NCI-H345 treated with DMSO at 0.1 percent for 48 hours (cell line): ENCODE data around the gene MAGEF1.

ENCODE experiments used
- DNase-seq: peaks from one replicate; lab custom pipeline; 2025; ENCODE audit not compliant: unreplicated experiment; lab: John Stamatoyannopoulos, UW

Gene MAGEF1, protein sequence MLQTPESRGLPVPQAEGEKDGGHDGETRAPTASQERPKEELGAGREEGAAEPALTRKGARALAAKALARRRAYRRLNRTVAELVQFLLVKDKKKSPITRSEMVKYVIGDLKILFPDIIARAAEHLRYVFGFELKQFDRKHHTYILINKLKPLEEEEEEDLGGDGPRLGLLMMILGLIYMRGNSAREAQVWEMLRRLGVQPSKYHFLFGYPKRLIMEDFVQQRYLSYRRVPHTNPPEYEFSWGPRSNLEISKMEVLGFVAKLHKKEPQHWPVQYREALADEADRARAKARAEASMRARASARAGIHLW

GRCh38 chr3:184711493-184712247, at the start of gene MAGEF1:
TSS of gene MAGEF1 (minus strand) at chr3:184712064. CDS start at chr3:184711821, 243 bp downstream.
- DNase-seq = peak; percentile 89

GRCh38 chr3:184761075-184761841, 49.4 kb upstream of the MAGEF1 start:
- DNase-seq = no peak

DNA sequence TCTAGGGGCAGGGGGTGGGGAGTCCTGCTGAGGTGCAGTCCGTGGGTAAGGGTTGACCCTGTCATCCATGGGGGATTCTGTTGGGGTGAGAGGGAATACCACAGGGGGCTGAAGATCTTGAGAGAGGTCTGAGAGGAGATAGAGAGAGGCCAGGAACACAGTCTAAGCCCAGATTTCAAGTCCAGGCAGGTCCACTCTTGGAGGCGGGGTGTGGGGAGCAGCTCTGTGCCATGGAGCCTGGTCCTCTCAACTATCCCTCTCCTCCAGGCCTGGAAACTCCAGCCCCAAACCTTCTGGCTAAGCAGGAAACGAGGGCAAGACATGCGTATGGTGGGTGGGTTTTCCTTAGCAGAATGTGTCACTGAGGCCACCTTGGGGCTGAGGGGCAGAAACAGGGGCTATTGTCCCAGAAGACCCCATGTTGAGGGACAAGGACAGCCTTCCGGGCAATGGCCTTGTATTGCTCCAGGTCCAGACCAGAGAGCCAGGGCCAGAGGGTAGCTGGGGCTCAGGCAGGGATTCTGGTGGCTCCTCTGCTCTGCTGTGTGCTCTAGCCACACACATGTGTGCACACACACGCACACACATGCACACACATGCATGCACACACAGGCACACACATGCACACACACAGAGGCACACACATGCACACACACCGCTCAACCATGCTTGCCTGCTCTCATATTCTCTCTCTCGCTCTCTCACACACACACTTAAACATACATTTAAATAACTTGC, 48.6 kb upstream of the MAGEF1 start:
- DNase-seq = no peak

GRCh38 chr3:184759666-184760200, 47.9 kb upstream of the MAGEF1 start:
- no peak for DNase-seq

- DNase-seq = no peak
Observed at GRCh38 chr3:184758056-184758455, 46.2 kb upstream of the MAGEF1 start.

GRCh38 chr3:184757022-184757651, 45.3 kb upstream of the MAGEF1 start:
- no peak for DNase-seq

DNA sequence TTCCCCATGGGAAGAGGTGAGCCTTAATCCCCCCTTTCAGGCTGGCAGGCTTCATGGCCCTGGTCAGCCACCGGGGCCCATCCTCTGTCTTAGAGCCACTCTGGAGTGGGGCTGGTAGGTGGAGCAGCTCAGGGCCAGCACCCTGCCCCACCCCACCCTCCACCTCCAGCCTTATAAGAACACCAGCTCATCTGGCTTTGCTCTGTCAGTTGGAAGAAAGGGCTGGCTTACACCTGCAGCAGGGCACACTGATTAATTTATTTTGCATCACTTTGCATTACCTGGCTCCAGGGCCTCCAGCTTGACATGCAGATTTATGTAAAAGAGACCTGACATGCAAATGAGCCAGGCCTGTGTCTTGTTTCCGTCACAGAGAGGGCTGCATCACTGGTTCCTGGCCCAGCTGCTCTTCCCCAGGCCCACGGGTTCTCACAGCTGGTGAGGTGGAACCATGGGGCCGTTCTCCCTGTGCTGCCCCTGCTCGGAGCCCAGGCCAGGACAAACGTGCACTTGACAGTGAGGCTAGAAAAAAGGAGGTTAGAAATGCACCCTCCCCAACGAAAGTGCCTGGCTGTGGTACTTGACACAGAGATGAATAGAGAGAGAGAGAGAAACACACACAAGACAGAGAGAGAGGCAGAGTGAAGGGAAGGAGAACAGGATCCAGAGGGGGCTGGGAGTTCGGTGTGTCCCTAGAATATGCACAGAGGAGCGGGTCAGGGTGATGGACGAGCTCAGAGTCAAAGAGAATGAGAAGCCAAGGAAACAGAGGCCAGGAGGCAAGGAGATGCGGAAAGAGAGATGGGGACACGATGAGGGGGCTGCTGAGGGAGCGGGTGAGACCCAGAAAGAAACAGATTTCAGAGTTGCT, 44.5 kb upstream of the MAGEF1 start:
- DNase-seq = no peak

DNA sequence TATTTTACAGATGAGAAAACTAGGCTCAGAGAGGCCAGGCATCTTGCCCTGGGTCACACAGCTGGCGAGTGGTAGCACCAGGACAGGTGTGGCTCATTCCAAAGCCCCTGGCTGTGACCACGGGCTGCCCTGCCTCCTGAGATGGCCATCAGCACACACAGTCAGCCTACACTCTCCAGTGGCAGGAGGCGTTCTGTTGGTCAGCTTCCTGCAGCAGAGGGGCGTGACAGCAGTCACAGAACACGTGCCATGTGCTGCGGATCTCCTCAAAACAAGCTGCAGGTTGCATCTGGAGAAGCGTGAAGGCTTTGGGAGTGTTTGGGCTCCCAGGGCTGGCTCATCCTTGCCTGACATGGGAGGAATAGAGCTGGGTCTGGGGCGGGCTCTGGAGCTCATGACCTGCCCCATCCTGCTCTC, 43.5 kb upstream of the MAGEF1 start:
- DNase-seq = no peak

- DNase-seq = no peak
Observed at GRCh38 chr3:184752361-184752760, 40.5 kb upstream of the MAGEF1 start.

- DNase-seq = no peak
Observed at GRCh38 chr3:184751204-184752040, 39.6 kb upstream of the MAGEF1 start.

DNA sequence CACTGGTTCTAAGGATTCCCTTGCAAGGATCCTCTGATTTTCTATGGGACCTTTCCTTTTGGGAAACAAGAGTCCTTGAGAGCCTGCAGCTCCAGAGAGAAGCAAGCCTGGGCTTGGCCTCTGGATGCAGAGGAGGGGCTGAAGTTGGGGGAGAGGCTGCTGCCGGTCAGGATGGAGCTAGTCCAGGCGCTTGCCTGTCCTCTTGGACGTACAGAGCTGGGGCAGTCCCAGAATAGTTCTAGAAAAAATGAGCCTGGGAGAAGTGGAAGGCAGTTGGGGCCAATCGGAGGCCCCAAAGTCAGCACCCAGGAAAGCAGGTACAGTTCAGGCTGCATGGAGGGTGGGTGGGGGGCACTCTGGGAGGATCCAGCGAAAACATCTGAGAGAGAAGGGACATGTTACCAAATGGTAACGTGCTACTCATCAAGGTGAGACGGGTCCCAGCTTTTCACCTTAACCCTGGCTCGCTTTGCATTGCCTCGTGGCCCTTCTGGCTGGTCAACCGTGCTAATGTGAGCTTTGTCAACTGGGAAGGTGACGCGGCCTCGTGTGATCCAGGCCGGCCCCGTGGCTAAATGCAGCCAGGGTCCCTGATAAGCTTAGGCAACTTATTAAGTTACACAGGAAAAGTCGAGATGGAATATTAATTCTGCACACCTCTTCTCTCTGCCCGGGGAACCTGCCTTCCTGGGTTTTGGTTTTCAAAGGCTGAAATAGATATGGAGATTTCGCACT, 38.7 kb upstream of the MAGEF1 start:
- DNase-seq = no peak

- DNase-seq = no peak
Observed at GRCh38 chr3:184749168-184749744, 37.4 kb upstream of the MAGEF1 start.

GRCh38 chr3:184748219-184749135, 36.6 kb upstream of the MAGEF1 start:
- no peak for DNase-seq

- DNase-seq = no peak
Observed at GRCh38 chr3:184746131-184747120, 34.6 kb upstream of the MAGEF1 start.

- no peak for DNase-seq
Observed at GRCh38 chr3:184745526-184745925, 33.7 kb upstream of the MAGEF1 start.
